CD8-positive, alpha-beta memory T cell (primary cell): Measurements from ENCODE around the gene ZSCAN32. TPM values are rescaled to one million over a fixed set of nuclear protein-coding genes. Genes with fewer than 3 reads are reported as not detected.
A peak's percentile ranks its signal among the peaks of the same experiment; 100 is the strongest.

ENCODE experiments used
- CTCF ChIA-PET: fragments of 350-600 bp; sonication (Branson Sonifier 250); formaldehyde crosslinking; loops from one replicate; lab custom pipeline; 2021; ENCODE audit warnings: antibody characterized with exemption; lab: Charles Lee
- POLR2A ChIA-PET: fragments of 350-600 bp; sonication (Branson Sonifier 250); formaldehyde crosslinking; loops from one replicate; lab custom pipeline; 2021; ENCODE audit warnings: antibody characterized with exemption; lab: Charles Lee
- DNase-seq, 5 donors: peaks; one replicate each; pipeline versions ENCODE4 v3.0.0 to v3.0.0-alpha.2; 2020 to 2022; ENCODE audit warnings: mixed read lengths in 1 of 5
- H3K27ac ChIP-seq: one replicate; pipeline ENCODE4 v1.7.0; 2013; ENCODE audit warnings: low read depth, mild to moderate bottlenecking, low read length, moderate library complexity
- H3K27me3 ChIP-seq: 2 replicates; pipeline ENCODE4 v1.7.0; 2013; ENCODE audit warnings: low read length, mild to moderate bottlenecking; ENCODE audit not compliant: insufficient read depth, poor library complexity, severe bottlenecking
- H3K36me3 ChIP-seq: 2 replicates; pipeline ENCODE4 v1.7.0; 2013; ENCODE audit warnings: mild to moderate bottlenecking, low read length, moderate library complexity; ENCODE audit not compliant: insufficient read depth
- H3K4me1 ChIP-seq: 2 replicates; pipeline ENCODE4 v1.7.0; 2013; ENCODE audit warnings: mild to moderate bottlenecking, low read length, moderate library complexity; ENCODE audit not compliant: insufficient read depth
- H3K4me3 ChIP-seq: 2 replicates; pipeline ENCODE4 v1.7.0; 2013; ENCODE audit warnings: mild to moderate bottlenecking, low read length
- H3K9me3 ChIP-seq: 2 replicates; pipeline ENCODE4 v1.7.0; 2013; ENCODE audit warnings: mild to moderate bottlenecking, low read length
- H3K27ac Mint-ChIP-seq, 8 donors: one replicate each; pipeline ENCODE4 v1.8.0; 2020 to 2021; ENCODE audit warnings: mixed read lengths in 8 of 8, mild to moderate bottlenecking in 6 of 8, inconsistent platforms in 3 of 8, moderate library complexity in 3 of 8
- H3K27me3 Mint-ChIP-seq, 2 donors: one replicate each; pipeline ENCODE4 v1.8.0; 2020 to 2021; ENCODE audit warnings: mixed read lengths in 2 of 2, mild to moderate bottlenecking in 1 of 2, moderate library complexity in 1 of 2
- H3K36me3 Mint-ChIP-seq, 3 donors: one replicate each; pipeline ENCODE4 v1.8.0; 2020 to 2021; ENCODE audit warnings: mixed read lengths in 3 of 3, inconsistent platforms in 1 of 3, mild to moderate bottlenecking in 1 of 3
- H3K4me1 Mint-ChIP-seq, 3 donors: one replicate each; pipeline ENCODE4 v1.8.0; 2020 to 2021; ENCODE audit warnings: mixed read lengths in 3 of 3, inconsistent platforms in 1 of 3, mild to moderate bottlenecking in 1 of 3
- H3K4me3 Mint-ChIP-seq, 7 donors: one replicate each; pipeline ENCODE4 v1.8.0; 2020 to 2021; ENCODE audit warnings: mixed read lengths in 7 of 7, mild to moderate bottlenecking in 6 of 7, moderate library complexity in 4 of 7, inconsistent platforms in 2 of 7
- H3K9me3 Mint-ChIP-seq, 5 donors: one replicate each; pipeline ENCODE4 v1.8.0; 2020 to 2022; ENCODE audit warnings: mixed read lengths in 5 of 5, mild to moderate bottlenecking in 3 of 5, moderate library complexity in 2 of 5, inconsistent platforms in 1 of 5
- polyA plus RNA-seq: library from polyadenylated mRNA; unstranded; fragments of 300-500 nt; fragmentation: Illumina TruSeq; gene quantifications from one replicate; pipeline ENCODE4 v1.2.3, GENCODE V29; 2021
- total RNA-seq, 2 experiments: library from RNA; stranded (reverse); gene quantifications; one replicate each; pipeline ENCODE4 v1.2.3, GENCODE V29; 2021

ZSCAN32 gene
- total and polyA plus RNA-seq, 3 experiments from 2014 or later, result 13.5 to 17.3 (median 15.6) TPM

DNA sequence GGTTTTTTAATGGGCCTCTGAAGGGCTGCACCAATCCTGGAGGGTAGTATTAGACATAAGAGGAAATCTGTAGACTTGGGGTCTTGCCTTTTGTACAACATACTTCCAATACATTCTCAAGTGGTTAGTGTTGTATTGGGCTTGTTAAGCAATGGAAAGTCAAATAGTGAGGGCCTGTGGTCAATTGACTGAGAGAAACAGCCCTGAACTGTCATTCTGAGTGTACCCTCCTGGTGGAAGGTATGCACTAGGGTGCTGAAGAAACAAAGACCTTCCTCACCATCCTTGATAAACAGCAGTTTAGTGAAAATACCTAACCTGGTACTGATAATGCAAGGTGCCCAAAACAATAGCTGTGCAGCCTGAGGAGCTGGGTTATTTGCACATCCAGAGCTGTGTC, 22.9 kb downstream of the ZSCAN32 start:
- Mint-ChIP-seq H3K4me1 (no peaks in the 10 kb centered on the region), H3K36me3 (peaks cover 25 to 83% (median 63%) of the 10 kb centered on the region in 3 donors), H3K27me3 (peaks cover 0 to 3% of the 10 kb centered on the region in 2 donors), H3K27ac (no peak overlapping the region), H3K4me3 (no peak overlapping the region), H3K9me3 (peaks cover 49 to 95% (median 88%) of the 10 kb centered on the region in 5 donors)
- no peak overlapping the region for H3K27ac ChIP-seq
- ChIA-PET CTCF (interaction anchor here (0.6 kb wide), 1 partner anchor 25 kb away, joined by 3 read pairs; no protein-coding TSS in a partner anchor), POLR2A (no interaction called here)
- DNase-seq, result no peak
- peaks cover 33% of the 10 kb centered on the region for H3K9me3 ChIP-seq
- H3K4me3 ChIP-seq, result no peak overlapping the region
- no peaks in the 10 kb centered on the region for H3K4me1 ChIP-seq
- H3K27me3 ChIP-seq, result no peaks in the 10 kb centered on the region
- peaks cover 8% of the 10 kb centered on the region for H3K36me3 ChIP-seq

DNA sequence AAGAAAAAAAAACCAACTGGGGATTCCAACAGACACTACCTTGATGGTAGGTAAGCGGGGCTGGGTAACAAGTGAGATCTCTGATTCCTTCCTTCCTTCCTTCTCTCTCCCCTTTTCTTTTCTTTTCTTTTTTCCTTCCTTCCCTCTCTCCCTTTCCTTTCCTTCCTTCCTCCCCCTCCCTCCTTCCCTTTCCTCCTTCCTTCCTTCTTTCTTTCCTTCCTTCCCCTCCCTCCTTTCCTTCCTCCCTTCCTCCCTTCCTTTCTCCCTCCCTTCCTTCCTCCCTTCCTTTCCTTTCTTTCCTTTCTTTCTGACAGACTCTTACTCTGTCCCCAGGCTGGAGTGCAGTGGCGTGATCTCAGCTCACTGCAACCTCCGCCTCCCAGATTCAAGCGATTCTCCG, 25.1 kb downstream of the ZSCAN32 start:
- no peaks in the 10 kb centered on the region for H3K36me3 ChIP-seq
- no peak overlapping the region for H3K27ac Mint-ChIP-seq
- peaks cover 33 to 75% (median 68%) of the 10 kb centered on the region in 5 donors for H3K9me3 Mint-ChIP-seq
- no peaks in the 10 kb centered on the region for H3K4me1 ChIP-seq
- H3K27me3 Mint-ChIP-seq, result peaks cover 0 to 3% of the 10 kb centered on the region in 2 donors
- no peaks in the 10 kb centered on the region for H3K4me1 Mint-ChIP-seq
- no peak overlapping the region for H3K4me3 Mint-ChIP-seq
- no peak for DNase-seq
- CTCF ChIA-PET, result no interaction called here
- no peaks in the 10 kb centered on the region for H3K27me3 ChIP-seq
- POLR2A ChIA-PET, result no interaction called here
- peaks cover 14% of the 10 kb centered on the region for H3K9me3 ChIP-seq
- no peak overlapping the region for H3K4me3 ChIP-seq
- peaks cover 15 to 61% (median 42%) of the 10 kb centered on the region in 3 donors for H3K36me3 Mint-ChIP-seq
- H3K27ac ChIP-seq, result no peak overlapping the region

DNA sequence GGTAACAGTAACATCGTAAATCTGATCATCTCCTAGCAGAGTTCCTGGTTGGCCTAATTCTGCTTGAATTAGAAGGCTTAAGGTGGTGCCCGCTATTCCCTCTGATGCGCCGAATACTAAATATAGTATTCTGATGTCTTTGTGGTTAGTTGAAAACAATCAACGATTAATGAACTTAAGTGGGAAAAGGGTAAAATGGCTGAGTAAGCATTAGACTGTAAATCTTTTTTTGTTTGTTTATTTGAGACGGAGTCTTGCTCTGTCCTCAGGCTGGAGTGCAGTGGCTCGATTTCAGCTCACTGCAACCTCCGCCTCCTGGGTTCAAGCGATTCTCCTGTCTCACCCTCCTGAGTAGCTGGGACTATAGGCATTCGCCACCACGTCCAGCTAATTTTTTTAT, 31.7 kb downstream of the ZSCAN32 start:
- CTCF ChIA-PET, result no interaction called here

DNA sequence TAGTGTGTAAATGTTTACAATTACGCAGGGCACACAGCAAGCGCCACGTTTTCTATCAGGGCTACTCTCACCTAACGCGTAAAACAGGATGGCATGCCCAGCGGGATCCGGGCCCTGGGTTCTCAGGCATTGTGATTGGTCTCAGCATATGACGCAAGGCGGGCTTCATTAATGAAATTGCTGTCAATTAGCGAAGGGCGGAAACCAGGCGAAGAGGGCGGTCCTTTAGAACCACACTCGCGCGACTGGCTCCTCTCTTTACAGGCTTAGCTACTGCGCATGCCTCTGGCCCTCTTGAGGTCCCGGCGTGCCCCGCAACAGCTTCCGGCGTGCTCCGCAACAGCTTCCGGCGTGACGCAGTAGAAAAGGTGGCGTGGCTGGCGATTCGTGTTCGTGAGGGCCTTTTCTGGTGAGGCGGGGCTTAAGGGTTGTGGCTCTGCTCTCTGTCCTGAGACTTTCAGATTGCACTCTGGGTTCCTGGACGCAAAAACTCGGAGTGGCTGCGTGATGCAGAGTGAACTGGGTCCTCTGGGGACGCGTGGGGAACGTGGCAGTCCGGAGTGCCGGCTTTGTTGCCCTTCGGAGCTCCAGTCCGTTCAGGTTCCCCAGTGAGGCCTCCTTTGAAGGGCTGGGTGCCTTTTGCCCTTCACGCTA, 35.9 kb downstream of the ZSCAN32 start:
- peak; percentile 61 to 92 (median 83) for DNase-seq
- Mint-ChIP-seq H3K36me3 (peaks cover 3 to 34% (median 16%) of the 10 kb centered on the region in 3 donors), H3K4me1 (peaks cover 10 to 14% (median 13%) of the 10 kb centered on the region in 3 donors), H3K9me3 (peaks cover 3 to 56% (median 43%) of the 10 kb centered on the region in 5 donors), H3K4me3 (peak overlapping the region; percentile 74 to 93 (median 82)), H3K27me3 (peaks cover 16 to 27% of the 10 kb centered on the region in 2 donors), H3K27ac (peak overlapping the region; percentile 66 to 92 (median 88))
- H3K4me1 ChIP-seq, result peaks cover 3% of the 10 kb centered on the region
- peak overlapping the region; percentile 64 for H3K27ac ChIP-seq
- H3K9me3 ChIP-seq, result peaks cover 6% of the 10 kb centered on the region
- H3K27me3 ChIP-seq, result no peaks in the 10 kb centered on the region
- CTCF ChIA-PET, result interaction anchor here (0.9 to 1.3 kb wide), 2 partner anchors 77 to 79 kb away, joined by 3 read pairs; partner anchors contain the start of genes NAA60 and ZNF597
- POLR2A ChIA-PET, result interaction anchor here (0.6 to 2.2 kb wide), 3 partner anchors 36 to 100 kb away, joined by 5 to 13 read pairs (median 6); partner anchors contain the start of genes ZNF174 and ZSCAN32
- peak overlapping the region; percentile 62 for H3K4me3 ChIP-seq
- H3K36me3 ChIP-seq, result no peaks in the 10 kb centered on the region

More for the DNA sequence above, 31.7 kb downstream of the ZSCAN32 start:
- no peak overlapping the region for H3K4me3 ChIP-seq
- no peaks in the 10 kb centered on the region for H3K27me3 ChIP-seq
- peaks cover 0 to 2% of the 10 kb centered on the region in 2 donors for H3K27me3 Mint-ChIP-seq
- no peak overlapping the region for H3K4me3 Mint-ChIP-seq
- peaks cover 9% of the 10 kb centered on the region for H3K9me3 ChIP-seq
- peaks cover 9 to 14% (median 13%) of the 10 kb centered on the region in 3 donors for H3K4me1 Mint-ChIP-seq
- peaks cover under 1 to 28% (median 24%) of the 10 kb centered on the region in 3 donors for H3K36me3 Mint-ChIP-seq
- POLR2A ChIA-PET, result no interaction called here
- no peaks in the 10 kb centered on the region for H3K36me3 ChIP-seq
- H3K4me1 ChIP-seq, result peaks cover 3% of the 10 kb centered on the region
- H3K9me3 Mint-ChIP-seq, result peaks cover 1 to 41% (median 33%) of the 10 kb centered on the region in 5 donors
- H3K27ac Mint-ChIP-seq, result no peak overlapping the region
- H3K27ac ChIP-seq, result no peak overlapping the region
- DNase-seq, result no peak

DNA sequence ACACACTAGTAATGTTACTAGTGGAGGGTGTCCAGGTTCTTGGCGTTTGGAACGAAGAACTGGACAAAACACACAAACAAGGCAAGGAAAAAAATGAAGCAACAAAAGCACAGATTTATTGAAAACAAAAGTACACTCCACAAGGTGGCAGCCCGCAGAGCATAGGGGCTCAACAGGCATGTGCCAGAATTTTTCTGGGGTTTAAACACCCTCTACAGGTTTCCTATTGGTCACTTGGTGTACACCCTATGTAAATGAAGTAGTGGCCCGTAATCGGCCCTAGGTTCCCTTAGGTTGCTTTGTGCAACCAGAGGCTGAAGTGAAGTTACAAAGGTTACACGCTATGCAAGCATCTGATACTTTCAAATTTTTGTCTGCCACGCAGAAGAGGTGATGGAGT, 37.0 kb downstream of the ZSCAN32 start:
- H3K27ac Mint-ChIP-seq, result no peak overlapping the region
- H3K4me3 Mint-ChIP-seq, result peak overlapping the region in 3 of 7 donors; percentile 32 to 54 (median 48)

DNA sequence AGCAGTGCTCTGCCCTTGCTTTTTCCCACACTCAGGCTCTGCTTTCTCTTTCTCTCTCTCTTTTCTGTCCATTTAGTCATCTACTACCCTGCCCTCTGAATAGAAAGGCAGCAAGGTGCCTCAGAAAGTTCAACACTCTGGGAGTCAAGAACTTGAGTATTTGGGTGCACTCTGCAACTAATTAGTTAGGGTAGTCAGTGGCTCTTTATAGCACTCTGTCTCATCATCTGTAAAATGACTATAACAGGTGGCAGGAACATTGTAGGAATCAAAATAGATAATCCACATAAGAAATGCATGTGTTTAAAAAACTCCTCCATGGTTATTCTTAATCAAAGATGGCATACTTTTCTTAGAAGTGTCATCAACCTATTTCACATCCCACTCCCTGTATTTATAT, 37.9 kb downstream of the ZSCAN32 start:
- POLR2A ChIA-PET, result no interaction called here
- CTCF ChIA-PET, result no interaction called here
- Mint-ChIP-seq H3K9me3 (peaks cover 3 to 63% (median 43%) of the 10 kb centered on the region in 5 donors), H3K27me3 (peaks cover 16 to 38% of the 10 kb centered on the region in 2 donors), H3K4me1 (peaks cover 10 to 14% (median 13%) of the 10 kb centered on the region in 3 donors), H3K36me3 (peaks cover 3 to 37% (median 12%) of the 10 kb centered on the region in 3 donors), H3K27ac (no peak overlapping the region), H3K4me3 (no peak overlapping the region)
- no peaks in the 10 kb centered on the region for H3K9me3 ChIP-seq
- H3K4me1 ChIP-seq, result peaks cover 3% of the 10 kb centered on the region
- DNase-seq, result no peak
- H3K27me3 ChIP-seq, result no peaks in the 10 kb centered on the region
- H3K36me3 ChIP-seq, result no peaks in the 10 kb centered on the region
- H3K27ac ChIP-seq, result no peak overlapping the region
- no peak overlapping the region for H3K4me3 ChIP-seq

More for the DNA sequence above, 37.0 kb downstream of the ZSCAN32 start:
- no peak for DNase-seq
- no peaks in the 10 kb centered on the region for H3K9me3 ChIP-seq
- H3K4me1 ChIP-seq, result peaks cover 3% of the 10 kb centered on the region
- ChIA-PET CTCF (no interaction called here), POLR2A (no interaction called here)
- no peak overlapping the region for H3K27ac ChIP-seq
- no peaks in the 10 kb centered on the region for H3K27me3 ChIP-seq
- Mint-ChIP-seq H3K4me1 (peaks cover 10 to 14% (median 13%) of the 10 kb centered on the region in 3 donors), H3K9me3 (peaks cover 3 to 61% (median 43%) of the 10 kb centered on the region in 5 donors), H3K27me3 (peaks cover 16 to 35% of the 10 kb centered on the region in 2 donors), H3K36me3 (peaks cover 3 to 37% (median 16%) of the 10 kb centered on the region in 3 donors)
- H3K4me3 ChIP-seq, result no peak overlapping the region
- no peaks in the 10 kb centered on the region for H3K36me3 ChIP-seq

DNA sequence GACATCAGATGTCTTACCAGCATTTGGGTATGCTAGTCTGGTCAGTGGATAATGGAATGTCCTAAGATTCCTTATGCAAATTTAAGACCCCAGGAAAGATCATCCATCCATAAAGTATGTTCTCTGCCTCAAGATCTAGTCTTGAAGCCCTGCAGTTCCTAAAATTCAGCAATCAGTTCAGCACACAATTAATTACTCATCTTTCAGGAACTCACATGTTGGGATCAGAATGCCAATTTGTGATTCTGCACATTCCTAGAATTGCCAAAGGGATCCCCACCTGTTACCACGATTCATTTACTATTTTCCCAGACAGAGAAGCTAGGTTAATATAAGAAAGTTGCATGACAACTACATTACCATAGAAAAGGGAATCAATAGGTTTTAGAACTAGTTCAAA, 41.9 kb downstream of the ZSCAN32 start:
- H3K36me3 ChIP-seq, result no peaks in the 10 kb centered on the region
- peaks cover 0 to 4% (median 2%) of the 10 kb centered on the region in 3 donors for H3K4me1 Mint-ChIP-seq

DNA sequence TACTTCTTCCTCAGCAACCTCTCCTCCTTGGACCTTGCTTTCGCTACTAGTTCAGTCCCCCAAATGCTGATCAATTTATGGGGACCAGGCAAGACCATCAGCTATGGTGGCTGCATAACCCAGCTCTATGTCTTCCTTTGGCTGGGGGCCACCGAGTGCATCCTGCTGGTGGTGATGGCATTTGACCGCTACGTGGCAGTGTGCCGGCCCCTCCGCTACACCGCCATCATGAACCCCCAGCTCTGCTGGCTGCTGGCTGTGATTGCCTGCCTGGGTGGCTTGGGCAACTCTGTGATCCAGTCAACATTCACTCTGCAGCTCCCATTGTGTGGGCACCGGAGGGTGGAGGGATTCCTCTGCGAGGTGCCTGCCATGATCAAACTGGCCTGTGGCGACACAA, 44.7 kb downstream of the ZSCAN32 start:
- Mint-ChIP-seq H3K36me3 (peaks cover 1 to 13% (median 3%) of the 10 kb centered on the region in 3 donors), H3K27ac (peak overlapping the region in 1 of 8 donors; percentile 65), H3K4me3 (no peak overlapping the region), H3K27me3 (peaks cover 23 to 33% of the 10 kb centered on the region in 2 donors), H3K9me3 (peaks cover 0 to 21% (median 17%) of the 10 kb centered on the region in 5 donors), H3K4me1 (peaks cover 4 to 7% (median 4%) of the 10 kb centered on the region in 3 donors)
- no peak for DNase-seq
- CTCF ChIA-PET, result no interaction called here
- no peaks in the 10 kb centered on the region for H3K9me3 ChIP-seq
- no peaks in the 10 kb centered on the region for H3K27me3 ChIP-seq
- POLR2A ChIA-PET, result no interaction called here
- H3K4me1 ChIP-seq, result no peaks in the 10 kb centered on the region
- H3K27ac ChIP-seq, result no peak overlapping the region
- no peaks in the 10 kb centered on the region for H3K36me3 ChIP-seq
- no peak overlapping the region for H3K4me3 ChIP-seq

More for the DNA sequence above, 41.9 kb downstream of the ZSCAN32 start:
- H3K27ac Mint-ChIP-seq, result no peak overlapping the region
- H3K4me3 Mint-ChIP-seq, result no peak overlapping the region
- peaks cover 1 to 22% (median 6%) of the 10 kb centered on the region in 3 donors for H3K36me3 Mint-ChIP-seq
- peaks cover 0 to 36% (median 25%) of the 10 kb centered on the region in 5 donors for H3K9me3 Mint-ChIP-seq
- no peak for DNase-seq
- Histone ChIP-seq H3K9me3 (no peaks in the 10 kb centered on the region), H3K27ac (no peak overlapping the region), H3K4me1 (no peaks in the 10 kb centered on the region), H3K27me3 (no peaks in the 10 kb centered on the region), H3K4me3 (no peak overlapping the region)
- H3K27me3 Mint-ChIP-seq, result peaks cover 26 to 49% of the 10 kb centered on the region in 2 donors
- POLR2A ChIA-PET, result no interaction called here
- CTCF ChIA-PET, result no interaction called here
